Coronary artery (tissue), 2 donors: Measurements from ENCODE around the gene TMEM131L.

Source experiments
- DNase-seq: peaks from one replicate; pipeline ENCODE4 v3.0.0-alpha.2; 2017; ENCODE audit warnings: low spot score
- H3K27ac ChIP-seq, 2 donors: fragments of 200-600 bp; sonication (generic); one replicate each; pipeline ENCODE4 v1.5.1; 2016 to 2019
- H3K4me3 ChIP-seq: fragments of 200-600 bp; sonication (generic); 2 replicates; pipeline ENCODE4 v1.5.1; 2016; ENCODE audit warnings: mild to moderate bottlenecking, moderate library complexity
- TF ChIP-seq, protein P1 (sequence below): fragments of 200-600 bp; sonication (generic); IDR thresholded peaks from one replicate; pipeline ENCODE4 v1.5.1; 2019; ENCODE audit warnings: antibody characterized with exemption

Gene TMEM131L

DNA sequence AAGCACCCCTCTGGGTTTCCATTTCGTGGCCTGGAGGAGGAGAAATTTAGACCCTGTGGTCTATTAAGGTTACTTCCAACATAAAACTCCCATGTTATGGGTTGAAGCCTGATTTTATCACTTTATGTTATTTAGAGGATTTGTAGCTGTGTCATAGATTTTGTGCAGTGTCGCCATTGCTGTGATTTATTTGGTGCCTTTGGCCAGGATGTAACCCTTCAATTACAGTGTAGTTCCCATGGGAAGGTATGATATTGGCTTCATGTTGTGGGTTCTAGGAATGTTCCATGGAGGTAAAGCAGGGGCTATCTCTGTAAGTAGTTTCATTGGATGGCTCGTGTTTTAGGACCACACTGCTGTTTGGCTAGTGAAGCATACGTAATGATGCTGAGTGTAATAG, 58.5 kb downstream of the TMEM131L start:
- TF ChIP-seq, protein P1, sequence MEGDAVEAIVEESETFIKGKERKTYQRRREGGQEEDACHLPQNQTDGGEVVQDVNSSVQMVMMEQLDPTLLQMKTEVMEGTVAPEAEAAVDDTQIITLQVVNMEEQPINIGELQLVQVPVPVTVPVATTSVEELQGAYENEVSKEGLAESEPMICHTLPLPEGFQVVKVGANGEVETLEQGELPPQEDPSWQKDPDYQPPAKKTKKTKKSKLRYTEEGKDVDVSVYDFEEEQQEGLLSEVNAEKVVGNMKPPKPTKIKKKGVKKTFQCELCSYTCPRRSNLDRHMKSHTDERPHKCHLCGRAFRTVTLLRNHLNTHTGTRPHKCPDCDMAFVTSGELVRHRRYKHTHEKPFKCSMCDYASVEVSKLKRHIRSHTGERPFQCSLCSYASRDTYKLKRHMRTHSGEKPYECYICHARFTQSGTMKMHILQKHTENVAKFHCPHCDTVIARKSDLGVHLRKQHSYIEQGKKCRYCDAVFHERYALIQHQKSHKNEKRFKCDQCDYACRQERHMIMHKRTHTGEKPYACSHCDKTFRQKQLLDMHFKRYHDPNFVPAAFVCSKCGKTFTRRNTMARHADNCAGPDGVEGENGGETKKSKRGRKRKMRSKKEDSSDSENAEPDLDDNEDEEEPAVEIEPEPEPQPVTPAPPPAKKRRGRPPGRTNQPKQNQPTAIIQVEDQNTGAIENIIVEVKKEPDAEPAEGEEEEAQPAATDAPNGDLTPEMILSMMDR = no peak
- peak overlapping the region in 1 of 2 donors; percentile 24 for H3K27ac ChIP-seq
- H3K4me3 ChIP-seq = no peak overlapping the region
- no peak for DNase-seq

GRCh38 chr4:153527690-153528089, 61.5 kb downstream of the TMEM131L start:
- Histone ChIP-seq H3K4me3 (no peak overlapping the region), H3K27ac (no peak overlapping the region)
- TF ChIP-seq, protein P1 = no peak
- no peak for DNase-seq

DNA sequence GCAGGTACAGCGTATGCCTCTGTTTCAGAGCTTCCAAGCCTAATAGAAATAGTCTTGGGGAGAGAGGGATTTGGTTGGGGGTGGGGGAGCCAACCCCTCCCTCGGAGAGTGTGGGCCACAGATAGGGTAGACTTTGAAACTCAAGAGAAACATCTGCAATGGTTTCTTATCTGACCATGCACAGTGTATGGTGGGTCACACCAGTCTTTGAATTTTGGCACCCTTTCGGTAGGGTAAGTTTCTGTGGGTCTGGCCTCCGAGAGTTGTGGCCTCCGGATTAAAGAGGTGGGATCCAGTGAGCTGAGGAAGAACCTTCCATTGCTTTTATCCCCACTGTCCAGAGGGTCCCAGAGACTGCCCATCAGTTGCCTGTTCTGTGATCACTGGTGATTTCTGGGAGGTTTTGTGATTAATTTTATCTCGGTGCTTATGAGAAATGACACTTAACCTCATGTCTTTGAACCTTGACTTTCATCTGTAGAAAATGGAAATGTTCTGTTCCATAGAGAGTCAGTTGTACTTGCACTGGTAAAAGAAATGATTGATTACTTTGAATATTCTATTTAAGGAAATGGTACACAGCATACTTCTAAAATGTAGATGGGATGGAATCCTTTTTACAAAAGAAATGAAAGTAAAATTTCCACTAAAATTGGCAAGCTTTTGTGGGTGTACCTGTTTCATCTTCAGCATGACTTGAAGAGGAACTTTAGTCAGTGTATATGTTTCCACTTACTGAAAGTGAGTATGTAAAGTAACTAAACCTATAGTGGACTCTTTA, 62.7 kb downstream of the TMEM131L start:
- Histone ChIP-seq H3K27ac (no peak overlapping the region), H3K4me3 (no peak overlapping the region)
- DNase-seq = no peak
- TF ChIP-seq, protein P1 = no peak

GRCh38 chr4:153529646-153530045, 63.5 kb downstream of the TMEM131L start:
- no peak overlapping the region for H3K27ac ChIP-seq
- no peak overlapping the region for H3K4me3 ChIP-seq
- TF ChIP-seq, protein P1 = no peak
- no peak for DNase-seq

- TF ChIP-seq, protein P1 = no peak
- no peak overlapping the region for H3K4me3 ChIP-seq
- H3K27ac ChIP-seq = peak overlapping the region in 1 of 2 donors; percentile 37
- no peak for DNase-seq
These were observed 64.3 kb downstream of the TMEM131L start for GRCh38 chr4:153530284-153530999.

- H3K27ac ChIP-seq = peak overlapping the region in 1 of 2 donors; percentile 19
- DNase-seq = no peak
- TF ChIP-seq, protein P1 = no peak
- H3K4me3 ChIP-seq = no peak overlapping the region
These were observed 64.8 kb downstream of the TMEM131L start for GRCh38 chr4:153531000-153531358.
